NCI-H1694 treated with DMSO at 0.1 percent for 48 hours (cell line): ENCODE measurements around the gene KRT71.
"Not testable (repeated sequence)": the region's sequence is repeated elsewhere in the genome, so short reads cannot be mapped to it uniquely, and the experiment has no call there.

Experiments
- DNase-seq: peaks from one replicate; lab custom pipeline; 2025; lab: John Stamatoyannopoulos, UW

KRT71 gene

DNA sequence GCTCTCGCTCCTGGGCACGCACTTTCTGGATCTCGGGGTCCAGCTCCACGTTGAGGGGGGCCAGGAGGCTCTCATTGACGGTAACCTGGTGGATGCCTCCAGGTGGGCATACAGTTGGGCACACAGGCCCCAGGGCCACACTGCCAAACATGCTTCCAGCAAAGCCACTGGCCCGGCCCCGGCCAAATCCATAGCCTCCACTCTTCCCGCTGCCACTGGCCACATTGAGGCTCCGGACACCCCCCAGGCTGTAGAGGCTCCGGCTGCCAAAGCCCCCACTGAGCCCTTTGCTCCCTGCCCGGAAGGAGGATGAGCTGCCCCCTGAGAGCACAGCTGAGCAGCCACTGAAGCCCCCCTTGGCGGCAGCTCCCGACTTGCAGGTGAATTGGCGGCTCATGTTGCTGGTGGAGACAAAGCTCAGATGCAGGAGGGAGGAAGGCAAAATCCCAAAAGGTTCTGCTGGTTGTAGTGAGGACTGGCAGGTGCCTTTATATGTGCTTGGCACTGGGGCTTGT lies at the start of gene KRT71:
Gene KRT71, minus strand, starts transcription at position 465 of the 515 bp plus-strand sequence. Its CDS starts 68 bp downstream, at position 397.
- no peak for DNase-seq

DNA sequence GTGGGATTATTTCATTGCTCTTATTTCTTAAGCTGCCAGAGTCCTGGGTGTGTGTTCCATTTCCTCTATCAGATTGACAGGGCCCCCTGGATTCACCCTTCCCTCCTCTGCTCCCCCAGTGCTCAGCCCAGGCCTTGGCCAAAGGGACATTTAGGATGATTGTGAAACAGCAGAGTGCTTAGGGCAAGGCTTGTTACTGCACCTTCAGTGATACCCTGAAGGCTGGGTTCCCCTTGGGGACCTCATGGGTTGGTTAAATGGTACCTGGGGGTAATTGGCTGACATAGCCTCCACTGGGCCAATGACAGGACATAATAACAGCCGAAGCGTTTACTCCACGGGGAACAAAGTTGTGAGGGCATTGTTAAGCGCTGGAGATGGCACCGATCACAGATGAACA lies 49.6 kb upstream of the KRT71 start:
- DNase-seq: no peak

DNA sequence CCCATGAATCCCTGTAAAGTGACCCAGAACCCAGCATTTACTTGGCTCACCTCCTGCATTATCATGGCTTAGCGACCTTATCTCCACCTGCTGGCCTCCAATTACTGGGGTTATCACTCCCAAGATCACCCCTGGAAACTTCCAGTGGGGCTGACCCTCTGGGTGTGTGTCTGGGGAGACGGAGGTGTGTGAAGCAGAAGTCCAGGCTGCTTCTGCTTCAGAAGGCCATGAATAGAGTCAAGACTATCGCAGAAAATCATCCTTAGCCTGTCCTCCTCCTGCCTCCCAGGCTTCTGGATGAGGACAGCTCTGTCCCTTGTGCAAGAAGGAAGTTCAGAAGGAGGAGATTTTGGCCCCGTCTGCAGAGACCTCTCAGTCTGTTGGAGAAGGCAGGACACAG lies 48.7 kb upstream of the KRT71 start:
- DNase-seq: no peak

DNA sequence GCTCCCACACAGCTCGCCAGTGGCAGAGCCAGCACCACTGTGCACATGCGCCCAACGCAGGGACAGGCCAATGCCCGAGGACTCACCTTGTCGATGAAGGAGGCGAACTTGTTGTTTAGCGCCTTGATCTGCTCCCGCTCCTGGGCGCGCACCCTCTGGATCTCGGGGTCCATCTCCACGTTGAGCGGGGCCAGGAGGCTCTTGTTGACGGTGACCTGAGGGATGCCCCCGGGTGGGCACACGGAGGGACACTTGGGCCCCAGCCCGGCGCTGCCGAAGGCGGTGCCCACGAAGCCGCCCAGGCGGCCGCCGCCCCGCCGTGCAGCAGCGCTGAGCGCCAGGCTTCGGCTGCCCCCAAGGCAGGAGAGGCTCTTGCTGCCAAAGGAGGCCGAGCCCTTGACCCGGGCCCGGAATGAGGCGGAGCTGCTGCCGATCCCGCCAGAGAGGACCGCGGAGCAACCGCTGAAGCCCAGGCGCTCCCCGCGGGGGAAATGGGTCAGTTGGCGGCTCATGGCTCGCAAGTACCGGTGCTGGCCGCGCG lies 48.1 kb upstream of the KRT71 start, which contains the start of gene KRT72:
Gene KRT72, minus strand, starts transcription at position 523 of the 541 bp plus-strand sequence. Its CDS starts 11 bp downstream, at position 512.
- no peak for DNase-seq

DNA sequence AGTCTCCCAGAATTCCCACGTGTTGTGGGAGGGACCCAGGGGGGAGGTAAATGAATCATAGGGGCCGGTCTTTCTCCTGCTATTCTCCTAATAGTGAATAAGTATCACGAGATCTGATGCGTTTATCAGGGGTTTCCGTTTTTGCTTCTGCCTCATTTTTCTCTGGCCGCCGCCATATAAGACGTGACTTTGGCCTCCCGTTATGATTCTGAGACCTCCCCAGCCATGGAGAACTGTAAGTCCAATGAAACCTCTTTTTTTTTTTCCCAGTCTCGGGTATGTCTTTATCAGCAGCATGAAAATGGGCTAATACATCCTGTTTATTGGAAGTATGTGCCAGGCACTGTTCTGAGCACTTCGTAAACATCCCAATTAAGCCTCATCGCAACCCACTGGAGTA lies 47.5 kb upstream of the KRT71 start:
- DNase-seq: no peak

DNA sequence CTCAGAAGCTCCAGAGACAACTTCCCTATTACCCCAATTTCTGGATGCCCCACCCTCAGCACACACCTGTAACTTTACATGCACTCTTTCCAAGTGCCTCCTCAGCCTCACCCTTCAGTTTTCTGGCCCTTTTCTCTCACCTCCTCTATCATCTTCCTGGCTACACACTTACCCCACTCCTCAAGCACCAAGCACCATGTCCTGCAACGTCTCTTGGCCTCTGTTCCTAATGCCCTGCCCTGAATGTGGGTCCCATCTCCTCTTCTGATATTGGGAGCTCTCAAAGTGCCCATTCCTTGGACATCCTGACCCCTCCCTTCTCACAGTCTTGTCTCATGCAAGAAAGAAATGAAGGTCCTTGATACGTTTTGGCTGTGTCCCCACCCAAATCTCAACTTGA lies 47.1 kb upstream of the KRT71 start:
- DNase-seq: no peak

DNA sequence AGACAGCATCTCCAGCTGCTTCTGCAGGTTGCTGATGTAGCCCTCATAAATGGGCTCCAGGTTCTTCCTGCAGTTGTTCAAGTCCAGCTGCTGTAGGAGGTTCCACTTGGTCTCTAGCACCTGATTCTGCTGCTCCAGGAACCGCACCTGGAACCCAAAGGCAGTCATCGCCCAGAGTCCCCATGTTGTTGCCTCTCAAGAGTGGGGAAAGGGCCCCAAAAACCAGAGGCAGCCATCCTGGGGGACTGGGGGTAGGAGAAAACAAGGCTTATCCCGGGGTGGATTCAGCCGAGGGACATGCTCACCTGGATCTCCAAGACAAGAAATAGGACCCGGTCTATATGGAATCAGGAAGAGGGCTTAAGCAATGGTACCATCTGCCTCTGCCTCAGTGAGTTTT lies 46.0 kb upstream of the KRT71 start:
- DNase-seq: no peak

DNA sequence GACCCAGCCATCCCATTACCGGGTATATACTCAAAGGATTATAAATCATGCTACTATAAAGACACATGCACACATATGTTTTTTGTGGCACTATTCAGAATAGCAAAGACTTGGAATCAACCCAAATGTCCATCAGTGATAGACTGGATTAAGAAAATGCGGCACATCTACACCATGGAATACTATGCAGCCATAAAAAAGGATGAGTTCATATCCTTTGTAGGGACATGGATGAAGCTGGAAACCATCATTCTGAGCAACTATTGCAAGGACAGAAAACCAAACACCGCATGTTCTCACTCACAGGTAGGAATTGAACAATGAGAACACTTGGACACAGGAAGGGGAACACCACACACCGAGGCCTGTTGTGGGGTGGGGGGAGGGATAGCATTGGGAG lies 41.3 kb upstream of the KRT71 start:
- DNase-seq: not testable (repeated sequence)

DNA sequence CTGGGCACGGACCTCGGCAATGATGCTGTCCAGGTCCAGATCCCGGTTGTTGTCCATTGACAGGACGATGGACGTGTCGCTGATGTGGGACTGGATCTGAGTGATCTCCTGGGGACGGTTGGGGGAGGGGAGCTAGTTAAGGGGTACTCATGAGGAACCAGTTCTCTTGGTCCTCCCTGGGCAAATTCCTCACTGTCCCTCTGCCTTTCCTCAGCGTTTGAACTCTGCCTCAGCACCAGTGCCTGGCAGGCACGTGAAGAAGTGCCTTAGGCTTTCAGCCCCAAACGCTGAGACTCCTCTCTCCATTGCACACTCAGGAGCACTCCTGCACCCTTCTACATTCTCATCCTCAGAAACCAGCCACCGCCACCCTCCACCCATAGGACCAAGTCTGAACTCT lies 38.6 kb upstream of the KRT71 start:
- DNase-seq: no peak

GRCh38 chr12:52590021-52590420 lies 37.1 kb upstream of the KRT71 start:
- no peak for DNase-seq

- no peak for DNase-seq
Measured at GRCh38 chr12:52587563-52587962, 34.6 kb upstream of the KRT71 start.

DNA sequence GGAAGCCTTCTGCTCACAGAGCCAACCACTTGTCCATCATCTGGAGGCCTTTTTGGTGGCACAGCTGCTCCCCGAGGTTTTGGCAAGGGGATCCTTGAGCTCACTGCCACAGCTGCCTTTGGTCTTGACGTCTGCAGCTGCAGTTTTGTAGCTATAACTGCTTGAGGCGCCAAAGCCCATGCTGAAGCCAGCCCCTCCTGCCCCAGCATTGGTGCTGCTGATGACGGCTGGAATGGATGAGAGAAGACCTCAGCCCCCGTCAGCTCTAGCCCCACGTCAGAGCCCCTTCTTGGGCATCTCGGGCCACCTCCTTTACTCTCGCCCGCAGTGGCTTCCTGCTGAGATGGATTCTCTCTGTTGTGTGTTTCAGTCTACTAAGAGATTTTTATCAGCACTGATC lies 33.0 kb upstream of the KRT71 start:
- peak; percentile 26 for DNase-seq

- no peak for DNase-seq
Measured at GRCh38 chr12:52585066-52585465, 32.1 kb upstream of the KRT71 start.

DNA sequence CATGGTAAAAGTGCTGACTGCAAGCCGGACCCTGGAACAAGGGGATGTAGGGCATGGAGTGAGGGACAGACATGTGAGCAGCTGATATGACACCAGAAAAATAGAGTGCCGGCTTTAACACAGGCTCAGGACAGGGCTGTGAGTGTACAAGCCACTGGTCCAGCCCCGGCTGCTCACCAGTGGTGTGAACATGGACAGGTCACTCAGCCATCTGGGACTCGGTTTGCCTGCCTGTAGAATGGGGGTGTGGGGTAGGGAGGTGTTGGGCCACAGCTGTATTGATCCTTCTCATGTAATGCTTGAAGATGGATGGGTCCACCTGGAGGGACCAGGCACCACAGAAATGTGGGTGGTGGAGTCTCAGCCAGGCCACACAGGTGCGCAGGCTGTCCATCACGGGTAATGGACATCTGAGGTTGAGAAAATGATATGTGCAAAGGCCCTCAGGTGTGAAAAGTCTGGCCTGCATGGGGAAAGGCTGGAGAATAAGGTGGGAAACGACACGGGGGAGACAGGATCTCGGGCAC lies 31.3 kb upstream of the KRT71 start:
- DNase-seq: no peak

- peak; percentile 84 for DNase-seq
Measured at GRCh38 chr12:52582971-52583456, 30.1 kb upstream of the KRT71 start.

- DNase-seq: no peak
Measured at GRCh38 chr12:52582486-52582885, 29.5 kb upstream of the KRT71 start.

DNA sequence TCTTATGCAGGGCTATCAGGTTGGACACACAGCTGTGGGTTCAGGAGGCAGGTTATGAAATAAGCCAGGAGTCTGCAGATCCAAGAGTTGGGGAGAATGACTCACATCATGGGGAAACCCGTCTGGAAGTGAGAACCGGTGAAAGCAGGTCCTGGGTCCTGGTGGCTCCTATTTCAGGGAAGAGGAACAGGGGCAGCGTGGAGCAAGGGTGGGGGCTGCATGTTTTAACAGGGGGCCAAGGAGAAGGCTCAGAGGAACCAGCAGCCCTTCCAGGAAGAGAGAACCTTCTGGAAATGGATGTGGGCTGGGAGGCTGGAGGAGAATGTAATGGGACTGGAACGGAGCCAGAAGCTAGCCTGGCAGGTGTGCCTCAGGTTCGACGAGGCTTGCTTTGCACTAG lies 28.5 kb upstream of the KRT71 start:
- no peak for DNase-seq

DNA sequence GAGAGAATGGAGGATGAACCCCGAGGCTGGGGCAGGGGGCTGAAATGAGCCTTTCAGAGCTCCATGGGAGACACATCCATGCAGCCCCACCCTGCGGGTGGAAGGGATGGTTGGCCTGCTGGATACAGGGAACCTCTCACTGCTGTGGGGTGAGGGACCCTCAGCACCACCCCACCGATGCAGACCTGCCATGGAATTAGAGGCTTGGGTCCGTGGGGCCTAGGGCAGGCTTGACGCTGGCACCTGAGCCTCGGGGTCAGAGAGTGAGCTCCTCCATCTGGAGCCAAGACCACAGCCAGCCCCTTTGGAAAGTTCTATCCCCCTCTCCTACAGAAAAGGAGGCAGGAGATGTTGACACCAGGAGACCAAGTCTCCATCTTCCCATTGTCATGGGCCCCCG lies 28.1 kb upstream of the KRT71 start:
- no peak for DNase-seq

DNA sequence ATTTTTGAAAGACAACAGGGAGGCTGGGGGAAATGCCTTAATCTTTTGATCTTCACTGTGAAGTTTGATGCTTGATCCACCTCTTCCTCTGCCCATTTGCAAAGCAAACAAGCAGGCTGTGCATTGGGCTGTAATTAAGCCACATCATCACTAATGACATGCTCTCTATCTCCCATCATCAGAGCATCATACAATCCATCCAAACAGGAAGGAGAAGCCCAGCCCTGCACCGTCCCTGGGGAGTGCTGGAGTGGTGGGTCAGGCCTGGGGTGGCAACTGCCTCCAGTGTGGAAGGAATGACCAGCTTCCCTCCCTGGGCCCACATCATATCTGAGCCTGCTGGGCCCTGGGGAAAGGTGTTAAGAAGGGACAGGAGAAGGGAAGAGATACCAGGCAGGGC lies 27.6 kb upstream of the KRT71 start:
- no peak for DNase-seq

GRCh38 chr12:52579468-52580465 lies 26.8 kb upstream of the KRT71 start:
- peak; percentile 32 for DNase-seq

DNA sequence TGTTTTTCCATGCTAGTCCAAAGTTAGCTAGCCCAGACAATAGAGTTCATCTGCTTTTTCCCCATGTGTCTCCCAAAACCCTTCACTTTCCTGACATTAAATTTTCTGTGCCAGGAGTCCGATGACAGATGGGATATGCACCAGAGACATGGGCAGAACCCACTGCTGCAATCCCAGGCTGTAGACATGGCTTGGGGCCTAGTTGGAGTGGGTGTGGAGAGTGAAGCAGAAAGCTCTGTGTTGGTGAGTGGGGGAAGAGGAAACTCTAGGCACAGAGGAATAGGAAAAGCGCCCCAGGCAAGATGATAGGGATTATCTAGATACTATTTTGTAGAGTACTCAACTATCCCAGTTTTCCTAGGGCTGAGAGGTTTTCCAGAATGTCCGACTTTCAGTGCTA lies 25.5 kb upstream of the KRT71 start:
- peak; percentile 58 for DNase-seq

DNA sequence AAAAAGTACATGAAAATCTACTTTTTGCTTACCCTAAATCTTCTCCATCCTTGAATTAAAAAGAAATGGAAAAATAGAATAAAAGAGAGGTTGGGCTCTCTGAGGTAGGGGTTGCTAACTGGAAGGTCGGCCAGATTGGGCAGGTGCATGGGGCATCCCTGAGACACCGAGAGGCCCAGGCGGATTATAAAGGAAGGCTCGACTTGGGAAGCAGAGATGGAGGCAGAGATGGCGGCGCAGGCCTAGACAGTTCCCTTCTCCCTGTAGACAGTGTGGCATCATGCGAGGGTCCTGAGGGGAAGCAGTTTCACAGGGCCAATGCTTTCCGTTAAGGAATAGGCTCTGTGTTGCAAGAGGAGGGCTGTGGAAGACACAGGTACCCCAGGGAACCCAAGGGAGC lies 24.4 kb upstream of the KRT71 start:
- no peak for DNase-seq

GRCh38 chr12:52575948-52576347 lies 23.0 kb upstream of the KRT71 start:
- no peak for DNase-seq
